KMS-11 (cell line): ENCODE data around the gene ASB2.

Source experiments
- H2AFZ ChIP-seq: fragments of 200-600 bp; sonication (generic); 2 replicates; pipeline ENCODE4 v1.6.1; 2016; ENCODE audit warnings: antibody characterized with exemption, mixed run types, low read depth
- H3K27ac ChIP-seq: fragments of 200-600 bp; sonication (generic); 2 replicates; pipeline ENCODE4 v1.6.1; 2016; ENCODE audit warnings: mild to moderate bottlenecking, mixed run types
- H3K27me3 ChIP-seq: fragments of 200-600 bp; sonication (generic); 2 replicates; pipeline ENCODE4 v1.6.1; 2017; ENCODE audit warnings: mild to moderate bottlenecking, low read depth, mixed run types, moderate library complexity; ENCODE audit not compliant: insufficient read depth
- H3K36me3 ChIP-seq: fragments of 200-600 bp; sonication (generic); 2 replicates; pipeline ENCODE4 v1.6.1; 2017; ENCODE audit warnings: mild to moderate bottlenecking, mixed run types; ENCODE audit not compliant: insufficient read depth
- H3K4me1 ChIP-seq: fragments of 200-600 bp; sonication (generic); 2 replicates; pipeline ENCODE4 v1.6.1; 2016; ENCODE audit warnings: mild to moderate bottlenecking, low read depth, mixed run types; ENCODE audit not compliant: poor library complexity, severe bottlenecking
- H3K4me2 ChIP-seq: fragments of 200-600 bp; sonication (generic); 2 replicates; pipeline ENCODE4 v1.7.0; 2016; ENCODE audit warnings: mild to moderate bottlenecking, mixed run types
- H3K4me3 ChIP-seq: fragments of 200-600 bp; sonication (generic); IDR thresholded peaks from 2 replicates; pipeline ENCODE4 v1.6.1; 2017; ENCODE audit warnings: low read depth, low read length, mixed read lengths; ENCODE audit not compliant: insufficient read depth
- H3K79me2 ChIP-seq: fragments of 200-600 bp; sonication (generic); 2 replicates; pipeline ENCODE4 v1.6.1; 2016; ENCODE audit warnings: low read depth, mixed run types; ENCODE audit not compliant: insufficient read depth
- H3K9ac ChIP-seq: fragments of 200-600 bp; sonication (generic); 2 replicates; pipeline ENCODE4 v1.6.1; 2016; ENCODE audit warnings: mild to moderate bottlenecking, mixed run types
- H4K20me1 ChIP-seq: fragments of 200-600 bp; sonication (generic); 2 replicates; pipeline ENCODE4 v1.6.1; 2016; ENCODE audit warnings: mild to moderate bottlenecking, mixed run types; ENCODE audit not compliant: insufficient read depth
- CTCF ChIP-seq: fragments of 200-600 bp; sonication (generic); conservative IDR thresholded peaks from 2 replicates; pipeline ENCODE4 v1.6.1; 2017; ENCODE audit warnings: low read depth, mild to moderate bottlenecking, antibody characterized with exemption, low read length, moderate library complexity, mixed read lengths

ASB2 gene

GRCh38 chr14:93947282-93947681 is 29.1 kb downstream of the ASB2 start:
- Histone ChIP-seq H3K36me3 (no peaks in the 10 kb centered on the region), H3K4me2 (no peak overlapping the region), H2AFZ (no peak overlapping the region), H3K27ac (no peak overlapping the region), H3K9ac (no peak overlapping the region), H4K20me1 (no peaks in the 10 kb centered on the region), H3K4me1 (no peaks in the 10 kb centered on the region), H3K4me3 (no peak overlapping the region), H3K79me2 (no peaks in the 10 kb centered on the region), H3K27me3 (no peaks in the 10 kb centered on the region)
- TF ChIP-seq CTCF = no peak

GRCh38 chr14:93946541-93947090 is 29.8 kb downstream of the ASB2 start:
- Histone ChIP-seq H3K36me3 (no peaks in the 10 kb centered on the region), H3K27me3 (no peaks in the 10 kb centered on the region), H3K27ac (no peak overlapping the region), H3K4me1 (no peaks in the 10 kb centered on the region), H3K9ac (no peak overlapping the region), H2AFZ (no peak overlapping the region), H3K4me2 (no peak overlapping the region), H3K79me2 (no peaks in the 10 kb centered on the region), H4K20me1 (no peaks in the 10 kb centered on the region), H3K4me3 (no peak overlapping the region)
- TF ChIP-seq CTCF = no peak

GRCh38 chr14:93946104-93946503 is 30.3 kb downstream of the ASB2 start:
- Histone ChIP-seq H3K36me3 (no peaks in the 10 kb centered on the region), H3K4me2 (no peak overlapping the region), H3K9ac (no peak overlapping the region), H4K20me1 (no peaks in the 10 kb centered on the region), H3K4me1 (no peaks in the 10 kb centered on the region), H3K27ac (no peak overlapping the region), H2AFZ (no peak overlapping the region), H3K27me3 (no peaks in the 10 kb centered on the region), H3K4me3 (no peak overlapping the region), H3K79me2 (no peaks in the 10 kb centered on the region)
- no peak for TF ChIP-seq CTCF

GRCh38 chr14:93945070-93945399 is 31.3 kb downstream of the ASB2 start:
- H3K27ac ChIP-seq = no peak overlapping the region
- no peaks in the 10 kb centered on the region for H3K79me2 ChIP-seq
- no peak overlapping the region for H3K4me2 ChIP-seq
- TF ChIP-seq CTCF = no peak
- H3K36me3 ChIP-seq = no peaks in the 10 kb centered on the region
- H4K20me1 ChIP-seq = no peaks in the 10 kb centered on the region
- no peak overlapping the region for H3K4me3 ChIP-seq
- no peak overlapping the region for H2AFZ ChIP-seq
- H3K4me1 ChIP-seq = peaks cover under 1% of the 10 kb centered on the region
- H3K27me3 ChIP-seq = no peaks in the 10 kb centered on the region
- no peak overlapping the region for H3K9ac ChIP-seq
